Measurements from ENCODE around the gene NR4A1. TPM values are rescaled to one million over a fixed set of nuclear protein-coding genes. Genes with fewer than 3 reads are reported as not detected.

The NR4A1 gene
- total RNA-seq, 1 experiment from 2014 or later: 26.9 TPM

DNA sequence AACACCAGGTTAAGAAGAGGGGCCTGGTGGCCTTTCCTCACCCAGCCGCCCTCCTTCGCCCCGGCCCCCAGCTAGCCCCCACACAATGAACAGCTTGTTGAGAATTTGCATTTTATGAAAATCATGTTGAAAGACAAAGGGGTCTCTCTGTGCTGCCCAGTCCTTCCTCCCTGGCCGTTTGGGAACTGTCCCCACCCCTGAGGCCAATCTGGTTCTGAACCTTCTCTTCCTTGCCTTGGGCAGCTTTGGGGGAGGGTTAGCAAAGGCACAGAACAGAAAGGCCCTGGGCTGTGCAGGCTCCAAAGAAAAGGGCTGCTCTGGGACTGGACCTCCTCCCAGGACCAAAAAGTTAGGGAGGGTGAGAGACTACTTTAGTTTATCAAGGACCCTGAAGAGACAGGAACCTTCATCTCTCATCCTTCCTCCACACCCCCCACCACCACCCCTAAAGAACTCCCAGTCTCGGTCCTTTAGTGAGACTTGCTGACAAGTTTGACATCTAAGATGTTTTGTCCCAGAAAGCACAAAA lies 43.2 kb upstream of the NR4A1 start:
- TF ChIP-seq ZNF121 (CRISPR knock-in tag; IDR thresholded peaks at IDR 0.05): peak; percentile 97
- no peak for TF ChIP-seq TEAD1 (CRISPR knock-in tag; IDR thresholded peaks at IDR 0.05)
- Mint-ChIP-seq H3K9me3 (no peaks in the 10 kb centered on the region), H3K27ac (no peak overlapping the region), H3K4me1 (peaks cover 36% of the 10 kb centered on the region), H3K4me3 (peak overlapping the region; percentile 81), H3K36me3 (0 out of 2 replicates have a peak, but pooled peaks cover 2% of the 10 kb centered on the region), H3K27me3 (ENCODE audit: low read depth) (peaks cover 62% of the 10 kb centered on the region)
- ChIA-PET CTCF (interaction anchor here (0.7 to 38.0 kb wide), 2 partner anchors 15 to 133 kb away, joined by 3 to 1431 read pairs; no protein-coding TSS in a partner anchor), POLR2A (no interaction called here)
- no peak for DNase-seq (ENCODE audit: low spot score)
- no peak for ATAC-seq

DNA sequence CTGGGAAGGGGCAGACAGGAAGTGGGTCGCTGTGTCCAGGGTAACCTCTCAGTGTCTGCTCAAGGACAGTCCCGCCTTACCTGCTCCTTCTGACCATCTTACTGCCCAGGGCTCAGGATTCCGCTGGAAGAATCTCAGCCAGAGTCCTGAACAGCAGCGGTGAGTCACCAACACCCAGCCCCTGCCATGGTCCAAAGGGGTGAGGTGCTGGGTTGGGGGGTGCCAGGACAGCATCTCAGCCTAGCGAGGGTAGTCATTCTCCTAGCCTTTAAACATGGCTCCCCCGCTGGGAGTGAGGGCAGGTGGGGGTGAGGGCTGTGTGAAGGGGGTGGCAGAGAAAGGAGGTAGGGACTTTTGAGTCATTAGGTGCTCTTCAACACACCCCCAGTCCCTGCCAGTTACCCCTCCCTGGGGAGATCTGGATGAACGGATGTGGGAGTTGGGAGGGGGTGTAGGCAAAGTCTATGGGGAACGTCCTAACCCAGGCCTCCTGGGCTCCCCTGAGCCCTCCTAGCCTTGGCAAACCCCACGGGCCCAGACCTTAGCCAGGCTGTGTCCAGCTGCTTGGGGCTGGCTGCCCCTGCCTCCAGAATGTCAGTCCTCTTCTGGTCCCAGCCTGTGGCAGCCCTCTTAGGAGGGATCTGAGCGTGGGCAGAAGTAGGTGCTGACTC lies 42.0 kb upstream of the NR4A1 start:
- H3K9me3 Mint-ChIP-seq: no peaks in the 10 kb centered on the region
- H3K36me3 Mint-ChIP-seq: peaks cover 5% of the 10 kb centered on the region; the same call in 1 of the 2 replicates
- CTCF ChIA-PET: interaction anchor here (0.9 to 38.0 kb wide), 12 partner anchors 12 to 134 kb away, joined by 3 to 1431 read pairs (median 6); partner anchors contain the start of gene NR4A1
- TF ChIP-seq KAT7 (CRISPR knock-in tag; IDR thresholded peaks at IDR 0.05; ENCODE audit: borderline replicate concordance) (no peak), NFE2L1 (CRISPR knock-in tag; IDR thresholded peaks at IDR 0.05) (no peak), FOXJ3 (CRISPR knock-in tag; IDR thresholded peaks at IDR 0.05; ENCODE audit: borderline replicate concordance) (no peak), ATF1 (CRISPR knock-in tag; IDR thresholded peaks at IDR 0.05) (no peak), TEAD4 (CRISPR knock-in tag; IDR thresholded peaks at IDR 0.05) (no peak), IRF2 (CRISPR knock-in tag; IDR thresholded peaks at IDR 0.05; ENCODE audit: borderline replicate concordance, low read depth) (no peak)
- TF ChIP-seq, protein P1, sequence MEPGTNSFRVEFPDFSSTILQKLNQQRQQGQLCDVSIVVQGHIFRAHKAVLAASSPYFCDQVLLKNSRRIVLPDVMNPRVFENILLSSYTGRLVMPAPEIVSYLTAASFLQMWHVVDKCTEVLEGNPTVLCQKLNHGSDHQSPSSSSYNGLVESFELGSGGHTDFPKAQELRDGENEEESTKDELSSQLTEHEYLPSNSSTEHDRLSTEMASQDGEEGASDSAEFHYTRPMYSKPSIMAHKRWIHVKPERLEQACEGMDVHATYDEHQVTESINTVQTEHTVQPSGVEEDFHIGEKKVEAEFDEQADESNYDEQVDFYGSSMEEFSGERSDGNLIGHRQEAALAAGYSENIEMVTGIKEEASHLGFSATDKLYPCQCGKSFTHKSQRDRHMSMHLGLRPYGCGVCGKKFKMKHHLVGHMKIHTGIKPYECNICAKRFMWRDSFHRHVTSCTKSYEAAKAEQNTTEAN (CRISPR knock-in tag; IDR thresholded peaks at IDR 0.05): no peak
- TF ChIP-seq, protein P2, sequence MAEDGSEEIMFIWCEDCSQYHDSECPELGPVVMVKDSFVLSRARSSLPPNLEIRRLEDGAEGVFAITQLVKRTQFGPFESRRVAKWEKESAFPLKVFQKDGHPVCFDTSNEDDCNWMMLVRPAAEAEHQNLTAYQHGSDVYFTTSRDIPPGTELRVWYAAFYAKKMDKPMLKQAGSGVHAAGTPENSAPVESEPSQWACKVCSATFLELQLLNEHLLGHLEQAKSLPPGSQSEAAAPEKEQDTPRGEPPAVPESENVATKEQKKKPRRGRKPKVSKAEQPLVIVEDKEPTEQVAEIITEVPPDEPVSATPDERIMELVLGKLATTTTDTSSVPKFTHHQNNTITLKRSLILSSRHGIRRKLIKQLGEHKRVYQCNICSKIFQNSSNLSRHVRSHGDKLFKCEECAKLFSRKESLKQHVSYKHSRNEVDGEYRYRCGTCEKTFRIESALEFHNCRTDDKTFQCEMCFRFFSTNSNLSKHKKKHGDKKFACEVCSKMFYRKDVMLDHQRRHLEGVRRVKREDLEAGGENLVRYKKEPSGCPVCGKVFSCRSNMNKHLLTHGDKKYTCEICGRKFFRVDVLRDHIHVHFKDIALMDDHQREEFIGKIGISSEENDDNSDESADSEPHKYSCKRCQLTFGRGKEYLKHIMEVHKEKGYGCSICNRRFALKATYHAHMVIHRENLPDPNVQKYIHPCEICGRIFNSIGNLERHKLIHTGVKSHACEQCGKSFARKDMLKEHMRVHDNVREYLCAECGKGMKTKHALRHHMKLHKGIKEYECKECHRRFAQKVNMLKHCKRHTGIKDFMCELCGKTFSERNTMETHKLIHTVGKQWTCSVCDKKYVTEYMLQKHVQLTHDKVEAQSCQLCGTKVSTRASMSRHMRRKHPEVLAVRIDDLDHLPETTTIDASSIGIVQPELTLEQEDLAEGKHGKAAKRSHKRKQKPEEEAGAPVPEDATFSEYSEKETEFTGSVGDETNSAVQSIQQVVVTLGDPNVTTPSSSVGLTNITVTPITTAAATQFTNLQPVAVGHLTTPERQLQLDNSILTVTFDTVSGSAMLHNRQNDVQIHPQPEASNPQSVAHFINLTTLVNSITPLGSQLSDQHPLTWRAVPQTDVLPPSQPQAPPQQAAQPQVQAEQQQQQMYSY (CRISPR knock-in tag; IDR thresholded peaks at IDR 0.05): no peak
- TF ChIP-seq, protein P3, sequence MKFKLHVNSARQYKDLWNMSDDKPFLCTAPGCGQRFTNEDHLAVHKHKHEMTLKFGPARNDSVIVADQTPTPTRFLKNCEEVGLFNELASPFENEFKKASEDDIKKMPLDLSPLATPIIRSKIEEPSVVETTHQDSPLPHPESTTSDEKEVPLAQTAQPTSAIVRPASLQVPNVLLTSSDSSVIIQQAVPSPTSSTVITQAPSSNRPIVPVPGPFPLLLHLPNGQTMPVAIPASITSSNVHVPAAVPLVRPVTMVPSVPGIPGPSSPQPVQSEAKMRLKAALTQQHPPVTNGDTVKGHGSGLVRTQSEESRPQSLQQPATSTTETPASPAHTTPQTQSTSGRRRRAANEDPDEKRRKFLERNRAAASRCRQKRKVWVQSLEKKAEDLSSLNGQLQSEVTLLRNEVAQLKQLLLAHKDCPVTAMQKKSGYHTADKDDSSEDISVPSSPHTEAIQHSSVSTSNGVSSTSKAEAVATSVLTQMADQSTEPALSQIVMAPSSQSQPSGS (CRISPR knock-in tag; IDR thresholded peaks at IDR 0.05; ENCODE audit: borderline replicate concordance, low read depth): no peak
- TF ChIP-seq, protein P4, sequence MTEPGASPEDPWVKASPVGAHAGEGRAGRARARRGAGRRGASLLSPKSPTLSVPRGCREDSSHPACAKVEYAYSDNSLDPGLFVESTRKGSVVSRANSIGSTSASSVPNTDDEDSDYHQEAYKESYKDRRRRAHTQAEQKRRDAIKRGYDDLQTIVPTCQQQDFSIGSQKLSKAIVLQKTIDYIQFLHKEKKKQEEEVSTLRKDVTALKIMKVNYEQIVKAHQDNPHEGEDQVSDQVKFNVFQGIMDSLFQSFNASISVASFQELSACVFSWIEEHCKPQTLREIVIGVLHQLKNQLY (CRISPR knock-in tag; IDR thresholded peaks at IDR 0.05): no peak
- TF ChIP-seq, protein P5, sequence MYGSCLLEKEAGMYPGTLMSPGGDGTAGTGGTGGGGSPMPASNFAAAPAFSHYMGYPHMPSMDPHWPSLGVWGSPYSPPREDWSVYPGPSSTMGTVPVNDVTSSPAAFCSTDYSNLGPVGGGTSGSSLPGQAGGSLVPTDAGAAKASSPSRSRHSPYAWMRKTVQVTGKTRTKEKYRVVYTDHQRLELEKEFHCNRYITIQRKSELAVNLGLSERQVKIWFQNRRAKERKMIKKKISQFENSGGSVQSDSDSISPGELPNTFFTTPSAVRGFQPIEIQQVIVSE (CRISPR knock-in tag; IDR thresholded peaks at IDR 0.05; ENCODE audit: borderline replicate concordance): no peak
- TF ChIP-seq, protein P6, sequence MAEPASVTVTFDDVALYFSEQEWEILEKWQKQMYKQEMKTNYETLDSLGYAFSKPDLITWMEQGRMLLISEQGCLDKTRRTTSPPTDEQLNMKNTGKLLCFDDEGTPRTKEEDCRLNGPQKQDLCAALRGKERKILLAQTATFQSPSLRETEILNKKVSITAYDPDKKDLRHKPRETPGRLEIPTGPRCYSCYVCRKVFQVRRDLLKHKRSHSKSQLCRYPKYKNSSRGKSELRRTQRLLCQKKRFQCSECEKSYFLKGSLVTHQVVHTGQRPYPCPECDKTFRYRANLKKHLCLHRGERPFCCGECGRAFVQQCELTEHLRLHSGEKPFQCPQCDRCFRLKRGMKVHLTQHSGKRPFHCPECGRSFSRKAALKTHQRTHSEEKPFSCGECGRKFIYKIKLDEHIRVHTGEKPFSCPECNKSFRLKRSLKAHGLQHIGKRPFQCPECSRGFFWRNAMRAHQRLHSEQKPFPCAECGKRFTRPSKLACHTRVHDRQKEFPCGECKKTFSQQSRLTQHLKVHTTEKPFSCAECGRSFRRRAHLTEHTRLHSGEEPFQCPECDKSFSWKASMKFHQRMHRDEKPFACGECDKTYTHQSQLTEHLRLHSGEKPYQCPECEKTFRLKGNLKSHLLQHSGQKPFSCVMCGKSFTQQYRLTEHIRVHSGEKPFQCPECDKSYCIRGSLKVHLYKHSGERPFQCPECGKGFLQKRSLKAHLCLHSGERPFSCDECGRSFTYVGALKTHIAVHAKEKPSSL (CRISPR knock-in tag; conservative IDR thresholded peaks at IDR 0.05): no peak
- TF ChIP-seq, protein P7, sequence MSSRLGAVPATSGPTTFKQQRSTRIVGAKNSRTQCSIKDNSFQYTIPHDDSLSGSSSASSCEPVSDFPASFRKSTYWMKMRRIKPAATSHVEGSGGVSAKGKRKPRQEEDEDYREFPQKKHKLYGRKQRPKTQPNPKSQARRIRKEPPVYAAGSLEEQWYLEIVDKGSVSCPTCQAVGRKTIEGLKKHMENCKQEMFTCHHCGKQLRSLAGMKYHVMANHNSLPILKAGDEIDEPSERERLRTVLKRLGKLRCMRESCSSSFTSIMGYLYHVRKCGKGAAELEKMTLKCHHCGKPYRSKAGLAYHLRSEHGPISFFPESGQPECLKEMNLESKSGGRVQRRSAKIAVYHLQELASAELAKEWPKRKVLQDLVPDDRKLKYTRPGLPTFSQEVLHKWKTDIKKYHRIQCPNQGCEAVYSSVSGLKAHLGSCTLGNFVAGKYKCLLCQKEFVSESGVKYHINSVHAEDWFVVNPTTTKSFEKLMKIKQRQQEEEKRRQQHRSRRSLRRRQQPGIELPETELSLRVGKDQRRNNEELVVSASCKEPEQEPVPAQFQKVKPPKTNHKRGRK (CRISPR knock-in tag; IDR thresholded peaks at IDR 0.05; ENCODE audit: borderline replicate concordance): no peak
- TF ChIP-seq, protein P8, sequence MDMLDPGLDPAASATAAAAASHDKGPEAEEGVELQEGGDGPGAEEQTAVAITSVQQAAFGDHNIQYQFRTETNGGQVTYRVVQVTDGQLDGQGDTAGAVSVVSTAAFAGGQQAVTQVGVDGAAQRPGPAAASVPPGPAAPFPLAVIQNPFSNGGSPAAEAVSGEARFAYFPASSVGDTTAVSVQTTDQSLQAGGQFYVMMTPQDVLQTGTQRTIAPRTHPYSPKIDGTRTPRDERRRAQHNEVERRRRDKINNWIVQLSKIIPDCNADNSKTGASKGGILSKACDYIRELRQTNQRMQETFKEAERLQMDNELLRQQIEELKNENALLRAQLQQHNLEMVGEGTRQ (CRISPR knock-in tag; IDR thresholded peaks at IDR 0.05): no peak
- H3K4me1 Mint-ChIP-seq: peaks cover 43% of the 10 kb centered on the region
- H3K27ac Mint-ChIP-seq: no peak overlapping the region
- no peak for DNase-seq (ENCODE audit: low spot score)
- POLR2A ChIA-PET: interaction anchor here (0.6 to 1.2 kb wide), 3 partner anchors 24 to 968 kb away, joined by 4 to 5 read pairs (median 4); no protein-coding TSS in a partner anchor
- ATAC-seq: no peak
- H3K27me3 Mint-ChIP-seq (ENCODE audit: low read depth): peaks cover 72% of the 10 kb centered on the region
- no peak overlapping the region for H3K4me3 Mint-ChIP-seq
